CD4-positive, alpha-beta T cell (primary cell): Measurements from ENCODE around the gene EMSY. TPM values are rescaled to one million over a fixed set of nuclear protein-coding genes. Genes with fewer than 3 reads are reported as not detected.

Source experiments
- ATAC-seq: fragments of 200-7000 bp; cut with Tn5 transposase; one replicate; pipeline ENCODE4 v1.10.0; 2022; ENCODE audit warnings: mild to moderate bottlenecking; ENCODE audit not compliant: poor library complexity
- CTCF ChIA-PET: fragments of 350-600 bp; sonication (Branson Sonifier 250); formaldehyde crosslinking; loops from one replicate; lab custom pipeline; 2021; ENCODE audit warnings: antibody characterized with exemption, inconsistent platforms; lab: Charles Lee
- POLR2A ChIA-PET: fragments of 350-600 bp; sonication (Branson Sonifier 250); formaldehyde crosslinking; loops from one replicate; lab custom pipeline; 2021; ENCODE audit warnings: antibody characterized with exemption, inconsistent platforms; lab: Charles Lee
- DNase-seq, 14 experiments: peaks; one replicate each; pipeline ENCODE4 v3.0.0-alpha.2; 2013 to 2020; ENCODE audit warnings: mixed read lengths in 2 of 14
- H3K27ac ChIP-seq, 2 donors: one replicate each; pipeline versions ENCODE4 v1.5.1 to v1.7.0; 2013; ENCODE audit warnings: low read length in 2 of 2, low read depth in 1 of 2, mild to moderate bottlenecking in 1 of 2
- H3K27me3 ChIP-seq, 2 experiments: 1 replicate in 1 of 2; 2 replicates in 1 of 2; pipeline versions ENCODE4 v1.6.1 to v1.7.0; 2013; ENCODE audit warnings: low read length in 2 of 2, control low read depth in 1 of 2, mild to moderate bottlenecking in 1 of 2, moderate library complexity in 1 of 2; ENCODE audit not compliant: insufficient read depth in 2 of 2, control insufficient read depth in 1 of 2
- H3K36me3 ChIP-seq: one replicate; pipeline ENCODE4 v1.6.1; 2013; ENCODE audit warnings: low read length, control low read depth; ENCODE audit not compliant: insufficient read depth
- H3K4me1 ChIP-seq: one replicate; pipeline ENCODE4 v1.6.1; 2013; ENCODE audit warnings: low read length, control low read depth; ENCODE audit not compliant: insufficient read depth
- H3K4me3 ChIP-seq: one replicate; pipeline ENCODE4 v1.5.1; 2013; ENCODE audit warnings: mild to moderate bottlenecking, low read length, moderate library complexity
- H3K9me3 ChIP-seq, 2 experiments: 1 replicate in 1 of 2; 2 replicates in 1 of 2; pipeline versions ENCODE4 v1.6.1 to v1.7.0; 2013; ENCODE audit warnings: low read length in 2 of 2, mild to moderate bottlenecking in 2 of 2, control low read depth in 1 of 2, moderate library complexity in 1 of 2; ENCODE audit not compliant: control insufficient read depth in 1 of 2, insufficient read depth in 1 of 2
- H3K27ac Mint-ChIP-seq: one replicate; pipeline ENCODE4 v1.8.0; 2020; ENCODE audit warnings: mixed read lengths
- H3K27me3 Mint-ChIP-seq: one replicate; pipeline ENCODE4 v1.8.0; 2021; ENCODE audit warnings: mixed read lengths
- H3K36me3 Mint-ChIP-seq: one replicate; pipeline ENCODE4 v1.8.0; 2021; ENCODE audit warnings: low read depth, mixed read lengths
- H3K4me1 Mint-ChIP-seq: one replicate; pipeline ENCODE4 v1.8.0; 2021; ENCODE audit warnings: low read depth, mixed read lengths
- H3K4me3 Mint-ChIP-seq: one replicate; pipeline ENCODE4 v1.8.0; 2020; ENCODE audit warnings: mild to moderate bottlenecking, mixed read lengths
- H3K9me3 Mint-ChIP-seq: one replicate; pipeline ENCODE4 v1.8.0; 2020; ENCODE audit warnings: mixed read lengths
- intact Hi-C, 2 experiments: fragments of 100-400 bp; cut with DNase I in 1 of 2; cut with micrococcal nuclease in 1 of 2; formaldehyde crosslinking; loops; one replicate each; pipeline versions ENCODE4 v1.15.1 to v1.9.0; 2023 to 2025; cut with DNase I, micrococcal nuclease
- total RNA-seq, 174 experiments: library from RNA in 2 of 174; stranded (reverse) in 2 of 174; gene quantifications; one replicate each; pipeline ENCODE4 v1.2.3 and lab custom pipeline; 2021 to 2026
- TF ChIP-seq, protein P1 (sequence below): fragments of 200-600 bp; IDR thresholded peaks from one replicate; pipeline ENCODE4 v1.8.0; 2022; ENCODE audit warnings: antibody characterized with exemption, mild to moderate bottlenecking

EMSY gene
- total RNA-seq, 2 experiments from 2014 or later, result 20.9 to 21.8 TPM

DNA sequence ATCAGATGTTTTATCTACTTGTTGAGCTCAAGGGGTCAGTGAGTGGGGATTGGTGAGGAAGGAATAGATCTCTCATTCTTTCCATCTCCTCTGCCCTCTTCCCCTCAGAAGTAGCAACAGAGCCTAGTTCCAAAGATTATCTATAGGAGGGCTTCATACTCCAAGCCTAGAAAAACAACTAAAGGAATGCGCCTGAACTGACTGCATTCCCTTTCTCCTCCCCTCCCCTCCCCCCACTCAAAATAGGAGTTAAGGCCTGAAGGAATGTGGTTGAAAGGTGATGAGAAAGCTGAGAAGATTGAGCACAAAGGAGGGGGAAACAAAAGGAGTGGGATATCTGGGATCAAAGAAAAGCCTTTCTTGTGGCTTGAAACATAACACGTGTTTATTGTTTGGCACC lies 10.5 kb downstream of the EMSY start:
- peaks cover 65% of the 10 kb centered on the region for H3K36me3 ChIP-seq
- no peaks in the 10 kb centered on the region for H3K4me1 ChIP-seq
- Mint-ChIP-seq H3K27ac (no peak overlapping the region), H3K36me3 (peaks cover 80% of the 10 kb centered on the region), H3K4me1 (peaks cover 5% of the 10 kb centered on the region), H3K9me3 (no peaks in the 10 kb centered on the region), H3K4me3 (no peak overlapping the region), H3K27me3 (no peaks in the 10 kb centered on the region)
- H3K4me3 ChIP-seq, result no peak overlapping the region
- DNase-seq (no peak), ATAC-seq (no peak)
- POLR2A ChIA-PET, result no interaction called here
- TF ChIP-seq, protein P1, sequence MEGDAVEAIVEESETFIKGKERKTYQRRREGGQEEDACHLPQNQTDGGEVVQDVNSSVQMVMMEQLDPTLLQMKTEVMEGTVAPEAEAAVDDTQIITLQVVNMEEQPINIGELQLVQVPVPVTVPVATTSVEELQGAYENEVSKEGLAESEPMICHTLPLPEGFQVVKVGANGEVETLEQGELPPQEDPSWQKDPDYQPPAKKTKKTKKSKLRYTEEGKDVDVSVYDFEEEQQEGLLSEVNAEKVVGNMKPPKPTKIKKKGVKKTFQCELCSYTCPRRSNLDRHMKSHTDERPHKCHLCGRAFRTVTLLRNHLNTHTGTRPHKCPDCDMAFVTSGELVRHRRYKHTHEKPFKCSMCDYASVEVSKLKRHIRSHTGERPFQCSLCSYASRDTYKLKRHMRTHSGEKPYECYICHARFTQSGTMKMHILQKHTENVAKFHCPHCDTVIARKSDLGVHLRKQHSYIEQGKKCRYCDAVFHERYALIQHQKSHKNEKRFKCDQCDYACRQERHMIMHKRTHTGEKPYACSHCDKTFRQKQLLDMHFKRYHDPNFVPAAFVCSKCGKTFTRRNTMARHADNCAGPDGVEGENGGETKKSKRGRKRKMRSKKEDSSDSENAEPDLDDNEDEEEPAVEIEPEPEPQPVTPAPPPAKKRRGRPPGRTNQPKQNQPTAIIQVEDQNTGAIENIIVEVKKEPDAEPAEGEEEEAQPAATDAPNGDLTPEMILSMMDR, result no peak
- CTCF ChIA-PET, result no interaction called here
- H3K27ac ChIP-seq, result no peak overlapping the region
- no peaks in the 10 kb centered on the region for H3K9me3 ChIP-seq
- intact Hi-C loops, result no loop called here
- H3K27me3 ChIP-seq, result no peaks in the 10 kb centered on the region

DNA sequence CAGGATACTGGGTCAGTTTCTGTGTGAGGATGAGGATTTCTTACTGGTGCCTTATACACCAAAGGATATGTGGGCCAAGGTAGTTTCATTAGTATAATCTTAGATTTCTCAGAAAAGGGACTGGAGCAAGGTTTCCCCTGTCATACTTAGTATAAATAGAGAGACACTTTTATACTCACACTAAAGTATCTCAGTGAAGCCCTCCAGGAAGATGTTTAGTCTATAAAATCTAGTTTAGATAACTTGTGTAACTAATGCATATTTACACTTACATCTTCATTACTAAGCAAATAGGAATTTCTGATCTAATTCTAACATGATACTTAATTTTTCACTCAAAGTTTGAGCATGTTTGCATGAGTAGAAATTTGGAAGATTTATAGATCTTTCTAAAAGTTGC lies 11.1 kb downstream of the EMSY start:
- TF ChIP-seq, protein P1, result no peak
- H3K4me1 ChIP-seq, result no peaks in the 10 kb centered on the region
- no peaks in the 10 kb centered on the region for H3K27me3 ChIP-seq
- no peaks in the 10 kb centered on the region for H3K27me3 Mint-ChIP-seq
- no peak overlapping the region for H3K27ac ChIP-seq
- H3K4me3 Mint-ChIP-seq, result no peak overlapping the region
- peaks cover 5% of the 10 kb centered on the region for H3K4me1 Mint-ChIP-seq
- no peak for DNase-seq
- H3K27ac Mint-ChIP-seq, result no peak overlapping the region
- intact Hi-C loops, result no loop called here
- ChIA-PET POLR2A (no interaction called here), CTCF (no interaction called here)
- peaks cover 62% of the 10 kb centered on the region for H3K36me3 ChIP-seq
- H3K36me3 Mint-ChIP-seq, result peaks cover 75% of the 10 kb centered on the region
- H3K9me3 ChIP-seq, result no peaks in the 10 kb centered on the region
- no peaks in the 10 kb centered on the region for H3K9me3 Mint-ChIP-seq
- no peak for ATAC-seq
- H3K4me3 ChIP-seq, result no peak overlapping the region

DNA sequence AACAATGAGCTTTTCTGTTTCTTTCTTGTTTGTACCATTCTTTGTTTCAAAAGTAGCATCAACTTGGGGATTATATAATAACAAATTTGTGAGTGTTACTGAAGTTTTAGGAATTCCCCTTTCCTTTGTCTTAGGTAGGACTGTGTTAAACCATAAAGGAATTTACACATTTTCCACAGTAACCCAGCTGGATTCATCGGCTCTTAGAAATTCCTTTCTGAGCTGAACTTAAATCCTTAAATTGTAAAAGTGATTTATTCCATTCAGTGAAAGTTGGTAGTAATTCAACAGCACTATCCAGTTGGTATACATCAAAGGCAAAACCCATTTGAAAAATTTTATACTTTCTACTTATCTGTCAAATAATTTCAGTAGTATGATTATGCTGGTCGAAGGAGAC lies 11.8 kb downstream of the EMSY start:
- Histone ChIP-seq H3K27me3 (no peaks in the 10 kb centered on the region), H3K4me1 (no peaks in the 10 kb centered on the region), H3K27ac (no peak overlapping the region), H3K4me3 (no peak overlapping the region), H3K36me3 (peaks cover 63% of the 10 kb centered on the region), H3K9me3 (no peaks in the 10 kb centered on the region)
- no peak overlapping the region for H3K4me3 Mint-ChIP-seq
- intact Hi-C loops, result no loop called here
- DNase-seq (no peak), ATAC-seq (no peak)
- ChIA-PET CTCF (no interaction called here), POLR2A (no interaction called here)
- TF ChIP-seq, protein P1, result no peak
- peaks cover 5% of the 10 kb centered on the region for H3K4me1 Mint-ChIP-seq
- no peaks in the 10 kb centered on the region for H3K9me3 Mint-ChIP-seq
- H3K36me3 Mint-ChIP-seq, result peaks cover 69% of the 10 kb centered on the region
- H3K27ac Mint-ChIP-seq, result no peak overlapping the region
- H3K27me3 Mint-ChIP-seq, result no peaks in the 10 kb centered on the region
